GM12891 (cell line): ENCODE results near the gene ZDHHC12.

ENCODE experiments used
- PAX5 ChIP-seq: IDR thresholded peaks from 2 replicates; pipeline ENCODE4 v1.6.1; 2011; ENCODE audit warnings: low read length, moderate library complexity, mild to moderate bottlenecking; ENCODE audit not compliant: insufficient read depth, severe bottlenecking
- POLR2A ChIP-seq: IDR thresholded peaks from 2 replicates; pipeline ENCODE4 v1.6.1; 2011; ENCODE audit warnings: low read depth, low read length, control low read depth
- POLR2AphosphoS5 ChIP-seq: IDR thresholded peaks from 2 replicates; pipeline ENCODE4 v1.6.1; 2011; ENCODE audit warnings: low read depth, low read length, control low read depth

GRCh38 chr9:128677794-128678193 lies 46.1 kb downstream of the ZDHHC12 start:
- TF ChIP-seq POLR2AphosphoS5 = no peak
- TF ChIP-seq POLR2A = no peak
- no peak for TF ChIP-seq PAX5
